ENCODE data around the gene SOX11.

- no peak for TF ChIP-seq POLR2A (IDR thresholded peaks at IDR 0.05; ENCODE audit: control extremely low read depth in 1 of 2, low read depth in 2 of 2, low read length in 2 of 2)
- TF ChIP-seq CTCF (IDR thresholded peaks at IDR 0.05; ENCODE audit: control extremely low read depth in 1 of 3, insufficient read depth in 1 of 3, low read depth in 1 of 3, low read length in 3 of 3), result no peak
- no peak for TF ChIP-seq EP300 (IDR thresholded peaks at IDR 0.05; ENCODE audit: borderline replicate concordance in 1 of 2, low read depth in 2 of 2, low read length in 2 of 2)
- TF ChIP-seq TCF12 (IDR thresholded peaks at IDR 0.05; ENCODE audit: low read depth, low read length), result no peak
- no peak for TF ChIP-seq EZH2 (IDR thresholded peaks at IDR 0.05; ENCODE audit: low read depth, low read length, severe bottlenecking)
- TF ChIP-seq SUZ12 (IDR thresholded peaks at IDR 0.05; ENCODE audit: low read length), result no peak
- no peak for TF ChIP-seq RBBP5 (IDR thresholded peaks at IDR 0.05; ENCODE audit: borderline replicate concordance, low read depth, low read length)
- TF ChIP-seq CEBPB (IDR thresholded peaks at IDR 0.05; ENCODE audit: low read depth, low read length), result no peak
- TF ChIP-seq BACH1 (IDR thresholded peaks at IDR 0.05; ENCODE audit: low read length), result no peak
- TF ChIP-seq FOSL1 (IDR thresholded peaks at IDR 0.05; ENCODE audit: insufficient read depth, low read depth, low read length), result no peak
- TF ChIP-seq BCL11A (IDR thresholded peaks at IDR 0.05; ENCODE audit: low read depth in 2 of 2, low read length in 2 of 2), result no peak
- TF ChIP-seq POLR2AphosphoS5 (IDR thresholded peaks at IDR 0.05; ENCODE audit: low read depth, low read length), result no peak
- no peak for TF ChIP-seq CREB1 (IDR thresholded peaks at IDR 0.05)
- no peak for TF ChIP-seq E2F6 (IDR thresholded peaks at IDR 0.05)
Observed at GRCh38 chr2:5685225-5685624, 7.0 kb upstream of the SOX11 start.
